SK-N-SH treated with all-trans-retinoic acid at 6 μM for 48 hours (cell line): ENCODE results near the gene SLC1A7.

ENCODE experiments used
- ATAC-seq: fragments of 200-7000 bp; cut with Tn5 transposase; 3 replicates; pipeline ENCODE4 v1.9.1; 2020; ENCODE audit warnings: mild to moderate bottlenecking, moderate library complexity
- ARNTL ChIP-seq: fragments of 450-650 bp; formaldehyde crosslinking; IDR thresholded peaks from 2 replicates; pipeline ENCODE4 v1.5.0; 2020; ENCODE audit warnings: low read depth, mild to moderate bottlenecking, moderate library complexity, borderline replicate concordance
- BACH2 ChIP-seq: fragments of 250-450 bp; sonication (Bioruptor Pico); IDR thresholded peaks from 2 replicates; pipeline ENCODE4 v1.9.0; 2021; ENCODE audit warnings: mild to moderate bottlenecking, borderline replicate concordance
- CSDC2 ChIP-seq: fragments of 250-450 bp; sonication (Bioruptor Pico); IDR thresholded peaks from 2 replicates; pipeline ENCODE4 v1.5.0; 2020; ENCODE audit warnings: mild to moderate bottlenecking, moderate library complexity
- ESRRG ChIP-seq: fragments of 250-450 bp; sonication (Bioruptor Pico); IDR thresholded peaks from 2 replicates; pipeline ENCODE4 v1.6.1; 2021; ENCODE audit warnings: mild to moderate bottlenecking
- GLIS3 ChIP-seq: fragments of 250-450 bp; sonication (Bioruptor Pico); IDR thresholded peaks from 2 replicates; pipeline ENCODE4 v1.5.0; 2020; ENCODE audit warnings: mild to moderate bottlenecking, moderate library complexity
- ISL1 ChIP-seq: fragments of 250-450 bp; sonication (Bioruptor Pico); IDR thresholded peaks from 2 replicates; pipeline ENCODE4 v2.1.2; 2022; ENCODE audit warnings: mild to moderate bottlenecking, moderate library complexity
- OSR1 ChIP-seq: fragments of 250-450 bp; sonication (Bioruptor Pico); IDR thresholded peaks from 2 replicates; pipeline ENCODE4 v1.8.0; 2022; ENCODE audit warnings: moderate library complexity, mild to moderate bottlenecking, inconsistent platforms
- RARB ChIP-seq: fragments of 250-450 bp; sonication (Bioruptor Pico); IDR thresholded peaks from 2 replicates; pipeline ENCODE4 v1.8.0; 2021; ENCODE audit warnings: mild to moderate bottlenecking, moderate library complexity
- TCF4 ChIP-seq: fragments of 250-450 bp; sonication (Bioruptor Pico); IDR thresholded peaks from 2 replicates; pipeline ENCODE4 v1.8.0; 2021; ENCODE audit warnings: mild to moderate bottlenecking, moderate library complexity, borderline replicate concordance
- TOX ChIP-seq: fragments of 250-450 bp; sonication (Bioruptor Pico); IDR thresholded peaks from 2 replicates; pipeline ENCODE4 v1.8.0; 2021; ENCODE audit warnings: mild to moderate bottlenecking, moderate library complexity, borderline replicate concordance
- ZC3H10 ChIP-seq: fragments of 250-450 bp; sonication (Bioruptor Pico); IDR thresholded peaks from 2 replicates; pipeline ENCODE4 v1.5.1; 2021; ENCODE audit warnings: mild to moderate bottlenecking, moderate library complexity
- ZFP30 ChIP-seq: fragments of 450-650 bp; formaldehyde crosslinking; IDR thresholded peaks from 2 replicates; pipeline ENCODE4 v1.5.0; 2022; ENCODE audit warnings: mild to moderate bottlenecking, moderate library complexity
- ZNF565 ChIP-seq: fragments of 450-650 bp; formaldehyde crosslinking; conservative IDR thresholded peaks from 2 replicates; pipeline ENCODE4 v1.5.0; 2020; ENCODE audit warnings: low read depth, mild to moderate bottlenecking, moderate library complexity
- ZNF70 ChIP-seq: fragments of 450-650 bp; formaldehyde crosslinking; IDR thresholded peaks from 2 replicates; pipeline ENCODE4 v1.5.0; 2020; ENCODE audit warnings: mild to moderate bottlenecking, moderate library complexity
- ZNF8 ChIP-seq: fragments of 450-650 bp; formaldehyde crosslinking; IDR thresholded peaks from 2 replicates; pipeline ENCODE4 v1.5.0; 2020; ENCODE audit warnings: mild to moderate bottlenecking, moderate library complexity
- TF ChIP-seq, protein P1 (sequence below): fragments of 250-450 bp; sonication (Bioruptor Pico); IDR thresholded peaks from 2 replicates; pipeline ENCODE4 v1.8.0; 2021; ENCODE audit warnings: low read depth, mild to moderate bottlenecking, moderate library complexity, borderline replicate concordance
- TF ChIP-seq, protein P2 (sequence below): fragments of 250-450 bp; sonication (Bioruptor Pico); IDR thresholded peaks from 2 replicates; pipeline ENCODE4 v1.5.0; 2020; ENCODE audit warnings: mild to moderate bottlenecking, moderate library complexity
- TF ChIP-seq, protein P3 (sequence below): fragments of 250-450 bp; sonication (Bioruptor Pico); IDR thresholded peaks from 2 replicates; pipeline ENCODE4 v1.8.0; 2020; ENCODE audit warnings: mild to moderate bottlenecking, moderate library complexity, borderline replicate concordance

SLC1A7 gene

DNA sequence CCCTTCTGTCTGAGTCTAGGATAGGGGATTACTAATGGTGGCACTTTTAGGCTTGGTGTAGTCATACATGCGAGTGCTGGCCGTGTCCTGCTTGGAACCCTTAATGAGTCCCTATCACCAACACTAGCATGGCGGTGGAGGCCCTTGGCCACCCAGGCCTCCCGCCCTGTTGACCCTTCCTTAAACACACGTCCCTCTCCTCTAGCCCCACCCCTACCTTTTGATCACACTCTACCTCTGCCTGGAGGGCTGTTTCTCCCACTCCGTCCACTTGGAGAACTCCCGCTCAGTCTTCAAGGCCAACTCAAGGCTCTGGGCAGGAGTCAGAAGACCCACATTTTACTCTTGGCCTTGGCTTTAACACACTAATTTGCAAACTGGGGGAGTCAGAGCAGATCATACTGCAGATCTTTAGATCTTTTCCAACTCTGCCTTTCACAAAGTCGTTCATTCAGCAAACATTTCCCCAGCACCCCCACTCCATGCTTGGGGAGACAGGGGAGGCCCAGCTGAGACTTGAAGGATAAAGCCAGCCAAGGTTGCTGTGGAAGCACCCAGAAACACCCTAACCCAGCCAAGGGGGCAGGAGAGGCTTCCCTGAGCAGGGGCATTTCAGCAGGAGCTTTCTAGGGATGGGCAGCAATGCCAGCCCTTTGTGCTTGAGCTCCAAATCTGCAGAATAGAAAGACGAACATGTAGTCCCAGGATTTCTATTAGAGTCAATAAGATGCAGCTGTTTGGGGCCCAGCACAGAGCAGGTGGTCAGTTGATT lies 78.5 kb downstream of the SLC1A7 start:
- no peak for ATAC-seq
- TF ChIP-seq ESRRG = no peak
- TF ChIP-seq ZNF70 (CRISPR knock-in tag) = no peak
- no peak for TF ChIP-seq ZC3H10
- TF ChIP-seq BACH2 (CRISPR knock-in tag) = no peak
- no peak for TF ChIP-seq ZFP30 (CRISPR knock-in tag)
- TF ChIP-seq, protein P1, sequence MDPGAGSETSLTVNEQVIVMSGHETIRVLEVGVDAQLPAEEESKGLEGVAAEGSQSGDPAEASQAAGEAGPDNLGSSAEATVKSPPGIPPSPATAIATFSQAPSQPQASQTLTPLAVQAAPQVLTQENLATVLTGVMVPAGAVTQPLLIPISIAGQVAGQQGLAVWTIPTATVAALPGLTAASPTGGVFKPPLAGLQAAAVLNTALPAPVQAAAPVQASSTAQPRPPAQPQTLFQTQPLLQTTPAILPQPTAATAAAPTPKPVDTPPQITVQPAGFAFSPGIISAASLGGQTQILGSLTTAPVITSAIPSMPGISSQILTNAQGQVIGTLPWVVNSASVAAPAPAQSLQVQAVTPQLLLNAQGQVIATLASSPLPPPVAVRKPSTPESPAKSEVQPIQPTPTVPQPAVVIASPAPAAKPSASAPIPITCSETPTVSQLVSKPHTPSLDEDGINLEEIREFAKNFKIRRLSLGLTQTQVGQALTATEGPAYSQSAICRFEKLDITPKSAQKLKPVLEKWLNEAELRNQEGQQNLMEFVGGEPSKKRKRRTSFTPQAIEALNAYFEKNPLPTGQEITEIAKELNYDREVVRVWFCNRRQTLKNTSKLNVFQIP = no peak
- no peak for TF ChIP-seq TCF4
- no peak for TF ChIP-seq GLIS3 (CRISPR knock-in tag)

DNA sequence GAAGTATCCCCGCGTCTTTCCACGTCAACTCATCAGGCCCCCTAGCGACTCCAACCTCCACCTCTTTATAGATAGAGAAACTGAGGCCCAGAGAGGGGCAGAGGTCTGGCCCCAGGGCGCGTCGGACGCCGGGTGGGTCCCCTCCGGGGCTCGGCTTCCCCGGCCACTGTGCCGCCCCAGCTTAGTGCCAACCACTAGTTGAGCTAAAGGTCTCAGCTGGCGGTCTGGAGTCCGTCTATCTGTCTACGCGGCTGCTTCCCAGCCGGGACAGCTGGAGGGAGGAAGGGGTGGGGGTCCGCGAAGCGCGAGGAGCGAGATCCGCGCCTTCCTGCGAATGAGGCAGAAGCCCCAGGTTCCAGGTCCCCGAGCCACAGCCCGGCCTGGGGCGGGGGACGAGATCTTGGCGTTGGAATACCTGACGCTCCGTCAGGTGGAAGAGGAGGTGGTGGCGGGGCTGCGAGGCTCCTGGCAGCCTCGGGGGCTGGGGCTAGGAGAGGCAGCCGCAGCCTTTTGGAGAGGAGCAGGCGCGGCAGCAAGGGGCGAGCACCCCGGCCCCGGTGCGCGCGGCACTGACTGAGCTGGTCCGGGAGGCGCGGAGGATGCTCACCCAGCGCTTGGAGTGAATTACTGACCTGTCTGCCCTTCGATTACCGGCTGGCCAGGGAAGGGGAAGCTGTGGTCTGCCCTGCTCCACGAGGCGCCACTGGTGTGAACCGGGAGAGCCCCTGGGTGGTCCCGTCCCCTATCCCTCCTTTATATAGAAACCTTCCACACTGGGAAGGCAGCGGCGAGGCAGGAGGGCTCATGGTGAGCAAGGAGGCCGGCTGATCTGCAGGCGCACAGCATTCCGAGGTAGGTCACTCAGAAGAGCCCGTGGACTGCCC lies 79.5 kb downstream of the SLC1A7 start:
- TF ChIP-seq, protein P2, sequence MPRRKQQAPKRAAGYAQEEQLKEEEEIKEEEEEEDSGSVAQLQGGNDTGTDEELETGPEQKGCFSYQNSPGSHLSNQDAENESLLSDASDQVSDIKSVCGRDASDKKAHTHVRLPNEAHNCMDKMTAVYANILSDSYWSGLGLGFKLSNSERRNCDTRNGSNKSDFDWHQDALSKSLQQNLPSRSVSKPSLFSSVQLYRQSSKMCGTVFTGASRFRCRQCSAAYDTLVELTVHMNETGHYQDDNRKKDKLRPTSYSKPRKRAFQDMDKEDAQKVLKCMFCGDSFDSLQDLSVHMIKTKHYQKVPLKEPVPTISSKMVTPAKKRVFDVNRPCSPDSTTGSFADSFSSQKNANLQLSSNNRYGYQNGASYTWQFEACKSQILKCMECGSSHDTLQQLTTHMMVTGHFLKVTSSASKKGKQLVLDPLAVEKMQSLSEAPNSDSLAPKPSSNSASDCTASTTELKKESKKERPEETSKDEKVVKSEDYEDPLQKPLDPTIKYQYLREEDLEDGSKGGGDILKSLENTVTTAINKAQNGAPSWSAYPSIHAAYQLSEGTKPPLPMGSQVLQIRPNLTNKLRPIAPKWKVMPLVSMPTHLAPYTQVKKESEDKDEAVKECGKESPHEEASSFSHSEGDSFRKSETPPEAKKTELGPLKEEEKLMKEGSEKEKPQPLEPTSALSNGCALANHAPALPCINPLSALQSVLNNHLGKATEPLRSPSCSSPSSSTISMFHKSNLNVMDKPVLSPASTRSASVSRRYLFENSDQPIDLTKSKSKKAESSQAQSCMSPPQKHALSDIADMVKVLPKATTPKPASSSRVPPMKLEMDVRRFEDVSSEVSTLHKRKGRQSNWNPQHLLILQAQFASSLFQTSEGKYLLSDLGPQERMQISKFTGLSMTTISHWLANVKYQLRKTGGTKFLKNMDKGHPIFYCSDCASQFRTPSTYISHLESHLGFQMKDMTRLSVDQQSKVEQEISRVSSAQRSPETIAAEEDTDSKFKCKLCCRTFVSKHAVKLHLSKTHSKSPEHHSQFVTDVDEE = no peak
- no peak for TF ChIP-seq RARB (CRISPR knock-in tag)
- TF ChIP-seq ISL1 (CRISPR knock-in tag) = no peak
- TF ChIP-seq, protein P1 = no peak
- no peak for TF ChIP-seq TOX (CRISPR knock-in tag)
- TF ChIP-seq ZNF70 (CRISPR knock-in tag) = no peak
- peak; percentile 26 for ATAC-seq

DNA sequence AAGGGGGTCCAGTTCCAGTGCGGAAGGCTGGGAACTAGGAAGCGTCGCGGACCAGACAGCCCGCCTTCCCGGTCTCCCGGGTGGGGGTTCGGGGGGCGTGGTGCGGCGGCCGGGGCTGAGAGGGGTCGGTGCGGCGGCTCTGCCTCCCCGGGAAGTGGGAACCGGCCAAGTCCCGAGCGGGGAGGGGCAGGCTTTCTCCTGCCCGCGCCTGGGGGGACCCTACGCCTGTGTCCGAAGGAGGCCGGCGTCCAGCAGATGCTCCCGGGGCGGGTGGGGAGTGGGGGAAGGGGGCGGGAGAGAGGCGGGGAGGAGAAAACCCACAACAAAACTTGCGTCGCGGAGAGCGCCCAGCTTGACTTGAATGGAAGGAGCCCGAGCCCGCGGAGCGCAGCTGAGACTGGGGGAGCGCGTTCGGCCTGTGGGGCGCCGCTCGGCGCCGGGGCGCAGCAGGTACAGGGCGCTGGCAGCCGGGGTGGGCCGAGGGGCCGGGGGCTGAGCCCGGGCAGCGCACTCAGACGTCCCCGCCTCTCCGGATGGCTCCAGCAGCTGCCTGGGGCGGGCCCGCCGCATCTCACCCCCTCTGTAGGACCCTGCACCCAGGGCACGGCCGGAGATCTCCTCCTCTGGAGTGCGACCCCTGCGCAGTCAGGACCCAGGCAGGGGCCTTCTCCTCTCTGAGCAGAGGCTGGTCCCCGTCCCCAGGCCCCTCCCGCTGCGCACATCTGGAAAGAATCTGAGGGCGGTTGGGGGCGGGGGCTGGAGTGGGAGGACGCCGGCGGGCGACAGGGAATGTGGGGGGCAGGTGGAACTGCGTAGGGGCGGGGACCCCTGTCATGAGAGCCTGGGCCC lies 80.4 kb downstream of the SLC1A7 start, which contains the start of gene PODN:
PODN (plus strand) TSS at position 355 of the 849 bp plus-strand sequence. CDS start 7,643 bp downstream, outside the sequence.
- TF ChIP-seq ESRRG = no peak
- peak; percentile 77 for ATAC-seq

DNA sequence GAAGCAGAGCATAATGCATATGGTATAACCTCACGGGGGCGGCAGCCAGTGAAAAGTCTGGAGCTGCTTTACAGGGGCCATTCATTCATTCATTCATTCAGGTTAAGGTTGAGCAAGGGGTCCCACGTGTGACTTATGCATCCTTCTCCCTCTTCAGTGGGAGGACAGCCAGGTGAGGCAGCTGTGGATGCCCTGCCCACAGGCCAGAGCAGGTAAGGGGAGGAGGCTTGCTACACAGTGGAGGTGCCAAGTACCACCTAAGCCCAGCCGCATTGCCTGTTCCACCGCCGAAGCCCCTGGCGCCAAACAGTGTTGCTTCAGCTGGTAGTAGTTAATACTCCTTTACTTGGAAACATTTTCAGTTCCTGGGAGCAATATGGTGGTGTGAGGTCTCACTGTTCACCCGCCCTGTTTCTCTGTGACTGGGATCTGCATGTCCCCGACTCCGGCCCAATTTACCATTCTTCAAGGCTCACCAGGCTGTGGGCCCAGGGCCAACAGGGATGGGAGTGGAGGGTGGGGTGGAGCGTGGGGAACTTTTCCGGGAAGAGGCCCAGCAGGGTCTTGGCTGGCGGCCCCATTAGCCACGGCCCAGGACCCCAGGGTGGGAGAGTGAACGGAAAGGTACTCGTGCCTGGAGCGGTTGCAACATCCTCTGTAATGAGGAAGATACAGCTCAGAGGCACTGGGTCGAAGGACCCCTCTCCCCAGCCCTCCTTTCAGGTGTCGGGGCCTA lies 81.1 kb downstream of the SLC1A7 start:
- no peak for TF ChIP-seq TCF4
- TF ChIP-seq CSDC2 (CRISPR knock-in tag) = no peak
- TF ChIP-seq GLIS3 (CRISPR knock-in tag) = no peak
- TF ChIP-seq ARNTL = no peak
- no peak for TF ChIP-seq OSR1 (CRISPR knock-in tag)
- TF ChIP-seq ZNF8 (CRISPR knock-in tag) = no peak
- no peak for TF ChIP-seq ESRRG
- no peak for ATAC-seq

DNA sequence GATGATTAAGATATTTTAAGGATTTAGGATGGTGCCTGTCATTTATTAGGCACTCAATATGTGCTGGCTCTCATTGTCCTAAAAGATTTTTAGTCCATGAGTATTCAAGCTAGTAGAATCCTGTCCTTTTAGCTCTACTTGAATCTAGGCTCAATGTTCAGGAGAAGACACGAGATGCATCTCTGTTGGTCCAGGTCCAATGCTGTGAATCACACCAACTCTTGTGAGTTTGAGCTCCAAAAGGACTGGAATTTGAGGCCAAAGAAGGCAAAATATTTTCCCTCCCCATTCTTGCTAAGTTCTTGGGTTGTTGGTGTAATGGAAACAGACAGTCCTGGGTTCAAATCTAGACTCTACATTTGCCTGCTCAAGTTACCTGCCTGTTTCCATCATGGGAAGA lies 81.9 kb downstream of the SLC1A7 start:
- no peak for ATAC-seq
- TF ChIP-seq, protein P3, sequence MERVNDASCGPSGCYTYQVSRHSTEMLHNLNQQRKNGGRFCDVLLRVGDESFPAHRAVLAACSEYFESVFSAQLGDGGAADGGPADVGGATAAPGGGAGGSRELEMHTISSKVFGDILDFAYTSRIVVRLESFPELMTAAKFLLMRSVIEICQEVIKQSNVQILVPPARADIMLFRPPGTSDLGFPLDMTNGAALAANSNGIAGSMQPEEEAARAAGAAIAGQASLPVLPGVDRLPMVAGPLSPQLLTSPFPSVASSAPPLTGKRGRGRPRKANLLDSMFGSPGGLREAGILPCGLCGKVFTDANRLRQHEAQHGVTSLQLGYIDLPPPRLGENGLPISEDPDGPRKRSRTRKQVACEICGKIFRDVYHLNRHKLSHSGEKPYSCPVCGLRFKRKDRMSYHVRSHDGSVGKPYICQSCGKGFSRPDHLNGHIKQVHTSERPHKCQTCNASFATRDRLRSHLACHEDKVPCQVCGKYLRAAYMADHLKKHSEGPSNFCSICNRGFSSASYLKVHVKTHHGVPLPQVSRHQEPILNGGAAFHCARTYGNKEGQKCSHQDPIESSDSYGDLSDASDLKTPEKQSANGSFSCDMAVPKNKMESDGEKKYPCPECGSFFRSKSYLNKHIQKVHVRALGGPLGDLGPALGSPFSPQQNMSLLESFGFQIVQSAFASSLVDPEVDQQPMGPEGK (CRISPR knock-in tag) = no peak
- TF ChIP-seq CSDC2 (CRISPR knock-in tag) (no peak), ZNF70 (CRISPR knock-in tag) (no peak), TCF4 (no peak), ARNTL (no peak), RARB (CRISPR knock-in tag) (no peak), GLIS3 (CRISPR knock-in tag) (no peak), ZNF8 (CRISPR knock-in tag) (no peak), ESRRG (no peak), ZFP30 (CRISPR knock-in tag) (no peak), ZNF565 (CRISPR knock-in tag) (no peak)
- TF ChIP-seq, protein P1 = no peak
